ENCODE data around the gene CPXM2.

Gene CPXM2

DNA sequence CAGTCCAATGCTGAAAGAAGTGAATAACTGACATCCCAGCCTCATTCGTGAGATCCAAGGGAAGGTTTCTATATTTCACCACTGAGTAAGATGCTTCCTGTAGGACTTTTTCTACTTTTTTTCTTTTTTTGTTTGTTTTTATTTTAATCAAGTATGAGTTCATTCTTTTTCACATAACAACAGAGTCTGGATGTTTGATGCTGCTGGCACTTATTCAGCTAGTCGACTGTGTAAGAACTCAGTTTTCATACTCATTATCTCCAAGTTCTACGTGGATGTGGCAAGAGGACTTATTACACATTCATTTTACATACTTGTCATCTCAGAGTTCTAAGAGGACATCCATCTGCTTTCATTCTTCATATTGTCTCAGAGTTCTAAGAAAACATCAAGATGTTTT lies 86.9 kb downstream of the CPXM2 start:
- in situ Hi-C loops (cut with MboI; ENCODE audit: low sequenced_read_pairs): no loop called here

DNA sequence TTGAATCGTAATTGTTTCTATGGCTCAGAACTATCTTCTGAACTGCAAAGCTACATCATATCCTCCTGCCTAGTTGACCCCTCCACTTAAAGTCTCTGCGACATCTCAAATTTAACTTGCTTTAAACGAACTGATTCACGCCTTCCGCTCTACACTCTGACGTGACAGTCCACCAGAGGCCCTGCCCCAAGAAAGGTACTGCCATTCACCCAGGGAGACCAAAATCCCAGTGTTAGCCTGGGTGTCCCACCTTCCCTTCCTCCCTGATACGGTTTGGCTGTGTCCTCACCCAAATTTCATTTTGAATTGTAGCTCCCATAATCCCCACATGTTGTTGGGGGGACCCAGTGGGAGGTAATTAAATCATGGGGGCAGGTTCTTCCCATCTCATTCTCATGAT lies 90.8 kb downstream of the CPXM2 start:
- in situ Hi-C loops (cut with MboI; ENCODE audit: low sequenced_read_pairs): no loop called here

DNA sequence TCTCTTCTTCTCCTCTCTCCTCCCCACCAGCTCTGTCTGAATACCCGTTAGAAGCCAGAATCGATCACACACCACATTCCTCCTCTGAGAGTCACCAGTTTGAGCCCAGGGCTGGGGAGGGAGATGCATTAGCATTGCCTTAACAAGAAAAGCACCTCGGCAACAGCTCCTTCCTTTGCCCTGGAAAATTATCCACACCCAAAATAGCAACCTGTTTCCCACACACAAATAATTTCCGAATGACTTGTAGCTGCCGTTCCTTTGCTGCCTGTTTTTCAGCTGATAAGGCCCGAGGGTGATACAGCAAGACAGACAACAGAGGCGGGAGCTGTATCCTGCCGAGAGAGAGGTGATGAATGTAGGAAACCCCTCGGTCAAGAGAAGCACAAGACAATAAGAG lies 91.3 kb downstream of the CPXM2 start:
- in situ Hi-C loops (cut with MboI; ENCODE audit: low sequenced_read_pairs): no loop called here

DNA sequence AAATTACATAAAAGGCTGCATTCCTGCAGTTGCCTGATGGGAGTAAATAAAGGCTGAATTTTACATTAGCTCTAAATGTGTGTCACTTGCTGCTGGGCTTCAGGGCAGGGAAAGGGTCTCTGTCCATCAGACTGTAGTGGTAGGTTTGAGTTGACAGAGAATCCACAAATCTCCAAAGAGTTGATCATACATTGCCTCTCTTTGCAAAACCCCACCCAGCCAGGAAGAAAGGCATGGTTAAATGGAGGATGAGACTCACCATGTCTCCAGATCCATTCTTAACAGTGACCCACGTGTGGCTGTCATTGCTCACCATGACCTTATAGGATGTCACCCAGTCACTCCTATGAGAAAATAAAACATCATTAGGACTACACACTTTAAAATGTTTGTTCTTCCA lies 92.8 kb downstream of the CPXM2 start:
- in situ Hi-C loops (cut with MboI; ENCODE audit: low sequenced_read_pairs): no loop called here

DNA sequence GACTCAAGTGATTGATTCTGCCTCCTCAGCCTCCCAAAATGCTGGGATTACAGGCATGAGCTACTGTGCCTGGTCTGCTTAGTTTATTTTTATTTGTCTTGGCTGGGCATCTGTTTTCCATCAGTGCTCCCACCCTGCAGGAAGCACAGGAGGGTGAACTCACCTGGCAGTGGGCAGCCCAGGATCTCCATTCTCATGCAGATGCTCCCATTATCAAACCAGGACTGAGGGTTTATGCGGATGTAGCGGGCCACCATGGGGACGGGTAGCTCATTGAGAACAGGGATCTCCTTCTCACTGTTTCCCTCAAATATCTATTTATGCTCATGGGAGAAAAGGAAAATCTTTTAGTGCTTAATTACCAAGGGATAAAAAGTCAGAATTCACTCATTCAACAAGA lies 93.8 kb downstream of the CPXM2 start:
- in situ Hi-C loops (cut with MboI; ENCODE audit: low sequenced_read_pairs): no loop called here

DNA sequence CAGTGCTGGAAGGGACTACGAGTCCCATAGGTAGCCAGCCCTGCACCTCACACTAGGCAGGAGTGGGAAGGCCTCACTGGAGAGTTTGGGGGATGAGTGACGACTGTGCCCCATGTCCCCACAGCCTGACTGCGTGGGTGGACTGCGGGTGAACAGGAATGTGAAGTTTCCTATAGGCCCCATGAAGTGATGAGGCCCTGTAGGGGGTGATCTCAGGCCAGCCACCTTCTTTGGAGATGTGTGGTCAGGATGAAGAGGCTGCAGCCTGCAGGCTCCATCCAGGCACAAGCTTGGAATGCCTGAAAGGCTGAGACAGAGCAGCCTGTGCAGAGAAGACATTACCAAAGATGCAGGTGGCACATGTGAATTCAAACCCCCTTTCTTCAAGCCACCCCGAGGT lies 94.9 kb downstream of the CPXM2 start:
- in situ Hi-C loops (cut with MboI; ENCODE audit: low sequenced_read_pairs): no loop called here

DNA sequence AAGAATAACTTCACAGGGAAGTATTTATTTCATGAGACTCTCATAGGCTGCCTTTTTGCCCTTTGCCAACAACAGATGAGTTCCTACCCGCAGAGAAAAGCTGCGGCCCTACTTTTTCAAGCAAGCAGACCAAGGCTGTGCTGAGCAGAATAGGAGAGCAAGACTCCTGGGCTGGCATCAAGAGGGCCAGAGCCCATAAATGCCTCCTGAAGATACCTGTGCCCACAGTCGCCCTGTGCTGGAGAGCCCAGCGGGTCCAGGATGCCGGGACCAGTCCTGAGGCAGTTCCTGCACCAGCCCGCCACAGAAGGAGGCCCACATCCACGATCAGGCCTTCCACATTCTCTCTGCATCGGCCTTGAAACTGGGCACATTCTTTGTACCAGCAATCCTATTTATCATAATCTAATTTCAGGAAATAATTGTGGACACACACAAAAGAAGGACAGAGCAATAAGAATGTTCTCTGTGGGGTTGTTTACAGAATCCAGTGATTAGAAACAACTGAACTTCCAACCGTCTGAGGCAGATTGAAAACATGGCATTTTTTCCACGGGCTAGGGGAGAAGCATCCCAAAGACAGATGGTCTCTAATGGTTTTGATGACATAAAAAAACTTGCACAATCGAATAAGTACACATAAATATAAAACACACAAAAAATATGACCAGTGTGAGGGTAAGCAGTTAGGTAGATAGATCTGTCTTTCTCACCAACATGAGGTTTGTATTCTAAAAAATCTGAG lies 95.6 kb downstream of the CPXM2 start:
- in situ Hi-C loops (cut with MboI; ENCODE audit: low sequenced_read_pairs): no loop called here

DNA sequence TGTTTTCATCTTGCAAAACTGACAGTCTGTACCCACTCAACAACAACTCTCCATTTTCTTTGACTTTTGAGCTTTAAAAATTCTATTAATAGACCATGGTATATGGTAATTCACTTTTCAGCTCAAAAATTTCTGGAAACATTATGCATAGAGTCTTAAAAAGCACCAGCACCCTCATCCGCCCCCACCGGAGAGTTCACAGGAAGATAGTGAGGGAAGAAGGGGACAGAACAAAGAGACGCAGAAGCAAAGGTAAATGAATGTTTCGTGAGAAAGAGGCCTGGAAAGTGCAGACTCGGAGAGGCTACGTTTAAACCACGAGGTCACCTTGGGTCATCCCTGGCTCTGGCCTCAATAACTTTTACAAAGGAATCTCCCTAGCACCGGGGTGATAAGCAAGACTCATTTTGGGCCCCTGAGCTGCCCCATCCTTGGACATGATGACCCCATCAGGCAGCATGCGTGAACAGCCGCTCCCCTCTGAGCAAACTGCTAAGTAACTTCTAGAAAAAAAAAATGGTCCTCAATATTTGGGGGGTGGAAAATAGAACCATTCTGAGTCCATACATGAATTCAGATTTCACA lies 96.3 kb downstream of the CPXM2 start:
- in situ Hi-C loops (cut with MboI; ENCODE audit: low sequenced_read_pairs): no loop called here

DNA sequence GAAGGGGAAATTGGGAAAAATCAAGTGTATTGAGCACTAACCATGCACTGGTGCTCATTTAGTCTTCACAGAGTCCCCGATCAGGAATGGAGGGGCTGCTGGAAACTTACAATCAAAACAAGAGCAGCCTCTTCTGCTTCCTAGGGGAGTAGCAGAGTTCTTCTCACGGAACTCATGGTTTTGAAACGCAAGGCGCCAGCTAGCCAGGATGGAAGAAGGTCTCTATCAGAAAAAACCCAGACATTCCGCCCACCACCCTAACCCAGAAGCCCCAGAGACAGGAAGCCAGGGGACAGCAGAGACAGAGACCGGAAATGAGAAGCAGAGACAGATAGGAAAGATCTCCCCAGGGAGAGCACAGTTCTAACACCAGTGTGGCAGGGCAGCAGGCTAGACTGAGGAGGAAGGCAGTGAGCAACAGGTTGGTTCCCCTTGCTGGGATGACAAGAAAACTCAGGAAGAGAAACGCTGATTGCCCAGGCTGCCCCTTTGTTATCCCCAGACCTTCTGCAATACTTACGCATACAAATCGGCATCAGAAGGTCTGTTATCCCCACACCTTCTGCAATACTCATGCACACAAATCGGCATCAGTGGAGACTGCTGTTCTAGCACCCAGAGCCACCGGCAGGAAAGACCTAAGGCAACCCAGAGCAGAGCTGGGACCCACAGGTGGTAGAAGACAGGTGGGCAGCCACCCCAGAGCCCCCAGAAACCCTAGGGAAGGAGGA lies 99.2 kb downstream of the CPXM2 start:
- in situ Hi-C loops (cut with MboI; ENCODE audit: low sequenced_read_pairs): no loop called here

DNA sequence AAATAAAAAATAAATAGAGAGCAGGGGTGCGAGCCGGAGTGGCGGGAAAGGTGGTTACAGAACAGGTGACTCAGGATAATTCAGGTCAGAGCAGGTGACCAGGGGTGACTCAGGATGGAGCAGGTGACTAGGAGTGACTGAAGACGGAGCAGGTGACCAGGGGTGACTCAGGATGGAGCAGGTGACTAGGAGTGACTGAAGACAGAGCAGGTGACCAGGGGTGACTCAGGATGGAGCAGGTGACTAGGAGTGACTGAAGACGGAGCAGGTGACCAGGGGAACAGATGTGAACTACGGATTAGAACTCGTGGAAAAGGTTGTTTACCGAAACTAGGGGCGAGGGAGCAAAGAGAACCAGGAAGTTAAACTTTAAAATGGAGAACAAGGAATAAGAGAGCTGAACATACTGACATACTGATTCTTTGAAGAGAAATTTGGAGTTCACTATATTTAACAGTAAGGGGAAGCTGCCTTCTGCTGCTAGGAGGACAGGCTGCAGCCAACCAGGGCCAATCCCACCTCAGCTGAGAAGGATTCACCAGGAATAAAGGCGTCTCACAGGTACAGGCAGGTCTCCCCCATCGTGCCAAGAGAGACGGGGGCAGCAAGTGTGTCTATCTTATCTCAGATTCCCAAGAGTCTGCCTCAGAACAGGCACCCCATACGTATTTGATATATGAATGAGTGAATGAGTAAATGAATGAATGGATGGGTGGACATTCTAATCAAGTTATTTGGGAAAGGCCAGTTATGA lies 101.3 kb downstream of the CPXM2 start:
- in situ Hi-C loops (cut with MboI; ENCODE audit: low sequenced_read_pairs): no loop called here

DNA sequence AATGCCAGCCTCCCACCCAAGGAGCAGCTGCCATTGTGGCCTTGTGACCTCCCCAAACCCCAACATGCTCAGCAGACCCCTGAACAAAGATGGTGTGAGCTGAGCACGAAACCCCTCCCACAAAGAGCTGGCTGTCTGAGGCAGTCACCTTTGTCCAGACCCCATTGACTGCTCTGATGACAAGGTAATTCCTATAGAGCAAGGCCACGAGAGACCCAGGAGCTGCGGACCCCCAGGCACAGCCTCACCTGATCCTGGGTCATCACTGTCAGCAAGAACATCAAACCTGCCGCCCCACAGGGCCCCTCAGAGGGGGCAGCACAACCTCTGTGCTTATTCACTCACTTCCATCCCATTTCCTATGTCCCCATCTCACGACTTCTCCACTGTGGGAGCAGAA lies 102.6 kb downstream of the CPXM2 start:
- in situ Hi-C loops (cut with MboI; ENCODE audit: low sequenced_read_pairs): no loop called here

DNA sequence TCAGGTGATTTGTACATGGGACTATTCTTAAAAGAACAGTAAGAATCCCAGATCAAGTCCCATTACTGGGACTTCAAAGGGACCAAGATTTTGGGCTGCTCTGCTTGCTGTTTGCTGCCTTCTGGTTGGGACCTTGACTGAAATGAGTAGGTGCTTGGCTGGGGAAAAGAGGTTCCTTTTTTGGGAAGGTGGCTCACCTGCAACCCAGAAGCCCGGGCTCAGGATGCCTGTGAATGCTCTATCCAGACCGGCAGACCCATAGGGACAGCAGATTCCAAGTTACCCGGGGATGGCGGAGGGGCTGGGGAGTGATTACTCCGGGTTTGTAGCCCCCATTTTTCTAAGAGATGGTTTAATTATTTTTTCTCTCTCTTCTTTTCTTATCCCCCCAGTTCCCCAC lies 104.0 kb downstream of the CPXM2 start:
- in situ Hi-C loops (cut with MboI; ENCODE audit: low sequenced_read_pairs): no loop called here

DNA sequence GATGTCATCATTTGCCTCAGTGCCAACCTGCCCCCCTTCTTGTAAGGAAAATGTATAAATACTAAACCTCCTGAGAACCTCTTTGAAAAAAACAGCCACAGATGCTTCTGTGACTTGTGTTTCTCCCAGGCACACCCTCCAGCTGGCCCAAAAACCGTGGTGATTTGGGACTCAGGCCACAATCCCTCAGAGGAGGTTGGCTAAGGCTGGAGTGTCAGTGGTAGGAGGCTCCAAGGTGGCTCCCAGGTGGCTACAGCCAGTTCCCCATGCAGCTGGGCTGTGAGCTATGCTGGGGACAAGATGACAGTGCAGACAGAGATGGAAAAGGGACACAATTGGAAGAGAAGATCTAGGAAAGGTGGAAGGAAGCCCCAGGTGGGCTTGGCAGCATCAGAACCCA lies 104.7 kb downstream of the CPXM2 start:
- in situ Hi-C loops (cut with MboI; ENCODE audit: low sequenced_read_pairs): no loop called here

DNA sequence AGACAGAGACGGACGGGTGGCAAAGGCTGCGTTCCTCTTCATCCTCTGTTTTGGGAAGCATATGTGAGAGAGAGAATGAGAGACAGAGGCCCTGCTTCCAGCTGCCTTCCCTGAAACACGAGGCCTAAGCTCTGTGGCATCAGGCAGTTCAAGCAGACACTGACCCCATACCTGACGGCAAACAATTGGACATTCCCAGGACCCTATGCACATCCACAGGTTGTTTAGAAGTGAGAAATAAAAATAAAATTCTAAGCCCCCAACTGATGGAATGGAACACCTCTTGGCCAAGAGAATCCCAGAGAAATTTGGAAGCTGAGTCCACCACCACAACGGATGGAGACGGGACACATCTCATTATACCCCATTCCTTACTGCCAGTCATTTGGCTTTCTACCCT lies 105.3 kb downstream of the CPXM2 start:
- in situ Hi-C loops (cut with MboI; ENCODE audit: low sequenced_read_pairs): no loop called here

DNA sequence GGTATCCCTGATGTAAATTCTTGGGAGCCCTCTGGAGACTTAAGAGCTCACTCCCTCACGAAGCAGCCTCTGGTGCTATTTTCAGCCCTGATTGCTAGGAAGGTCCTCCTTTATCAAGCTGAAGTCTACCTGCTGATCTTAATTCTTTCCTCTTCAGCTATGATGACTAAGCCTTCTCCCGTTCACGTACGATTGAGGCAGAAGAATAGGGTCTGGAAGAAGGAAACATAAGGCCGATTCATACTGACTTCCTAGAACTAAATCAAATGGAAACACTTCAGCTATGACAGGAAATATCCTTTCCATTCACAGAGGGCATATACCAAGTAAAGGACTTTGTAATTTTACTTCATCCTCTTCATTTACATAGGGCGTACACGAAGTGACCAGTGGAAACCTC lies 107.0 kb downstream of the CPXM2 start:
- in situ Hi-C loops (cut with MboI; ENCODE audit: low sequenced_read_pairs): no loop called here

DNA sequence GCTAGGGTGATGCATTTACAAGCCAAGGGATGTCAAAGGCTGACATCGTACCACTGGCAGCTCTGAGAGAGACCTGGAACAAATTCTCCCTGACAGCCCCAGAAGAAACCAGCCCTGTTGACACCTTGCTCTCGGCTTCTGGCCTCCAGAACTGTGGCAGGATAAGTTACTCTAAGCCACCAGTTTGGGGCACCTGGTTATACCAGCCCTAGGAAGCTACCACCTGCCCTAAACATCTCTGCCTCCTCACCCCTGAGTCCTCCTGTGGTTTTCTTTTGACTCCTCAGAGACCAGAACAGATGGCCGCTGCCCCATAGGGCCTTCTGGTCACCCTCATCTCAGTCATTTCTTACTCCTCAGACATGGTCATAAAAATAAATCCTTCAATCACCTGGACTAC lies 107.4 kb downstream of the CPXM2 start:
- in situ Hi-C loops (cut with MboI; ENCODE audit: low sequenced_read_pairs): no loop called here

DNA sequence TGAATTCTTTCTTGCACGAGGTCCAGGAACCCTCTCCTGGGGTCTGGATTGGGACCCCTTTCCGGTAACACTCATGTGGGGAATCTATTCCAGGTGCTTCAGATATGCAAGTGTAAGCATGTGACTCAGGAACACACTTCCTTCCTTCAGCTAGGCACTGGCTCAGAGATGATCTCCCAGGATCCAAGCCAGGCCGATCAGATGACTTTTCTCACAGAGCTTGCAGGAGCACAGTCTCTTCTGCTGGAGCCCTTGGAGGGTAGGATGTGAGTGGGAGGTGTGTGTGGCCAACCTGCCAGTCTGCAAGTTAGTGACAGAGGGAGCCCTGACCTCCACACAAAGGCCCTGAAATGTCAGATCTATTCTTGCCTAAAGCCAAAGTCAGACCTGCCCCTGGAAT lies 108.3 kb downstream of the CPXM2 start:
- in situ Hi-C loops (cut with MboI; ENCODE audit: low sequenced_read_pairs): no loop called here

DNA sequence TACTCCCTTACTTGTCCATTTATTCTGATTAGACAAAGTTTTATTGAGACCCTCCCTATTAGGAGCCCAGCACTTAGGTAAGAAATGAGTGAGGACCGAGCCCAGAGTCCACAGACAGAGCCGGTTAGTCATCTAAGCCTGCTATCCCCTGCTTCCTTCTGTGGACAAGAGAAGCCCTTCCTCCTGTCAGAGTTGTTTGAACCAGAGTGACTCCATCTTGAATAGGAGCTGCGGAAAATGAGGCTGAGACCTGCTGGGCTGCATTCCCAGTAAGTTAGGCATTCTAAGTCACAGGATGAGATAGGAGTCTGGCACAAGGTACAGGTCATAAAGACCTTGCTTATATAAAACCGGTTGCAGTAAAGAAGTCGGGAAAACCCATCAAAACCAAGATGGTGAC lies 109.1 kb downstream of the CPXM2 start:
- in situ Hi-C loops (cut with MboI; ENCODE audit: low sequenced_read_pairs): no loop called here

DNA sequence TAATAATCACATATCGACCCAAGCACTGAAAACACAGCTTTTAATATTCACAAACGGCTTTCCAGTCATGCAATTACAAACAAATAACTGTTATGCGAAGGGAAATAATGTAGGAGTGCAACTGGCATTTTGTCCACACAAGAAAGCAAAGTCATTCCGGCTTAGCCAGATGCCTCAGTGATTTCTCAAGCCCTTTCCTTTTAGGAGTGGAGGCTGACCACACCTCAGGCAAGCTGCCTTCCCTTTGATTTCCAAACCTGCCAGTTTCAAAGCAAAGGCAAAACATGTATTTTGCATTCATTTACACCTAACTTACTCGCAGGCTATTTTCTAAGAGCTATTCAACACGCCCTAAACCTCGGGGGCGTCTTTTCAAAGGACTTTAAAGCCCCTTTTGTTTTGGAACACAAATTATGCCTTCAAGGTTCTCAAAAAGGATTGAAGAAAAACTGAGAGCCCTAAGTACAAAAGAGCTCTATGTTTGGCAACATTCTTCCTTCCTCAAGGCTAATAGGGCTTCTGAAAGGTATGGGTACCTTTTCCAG lies 109.6 kb downstream of the CPXM2 start:
- in situ Hi-C loops (cut with MboI; ENCODE audit: low sequenced_read_pairs): no loop called here

DNA sequence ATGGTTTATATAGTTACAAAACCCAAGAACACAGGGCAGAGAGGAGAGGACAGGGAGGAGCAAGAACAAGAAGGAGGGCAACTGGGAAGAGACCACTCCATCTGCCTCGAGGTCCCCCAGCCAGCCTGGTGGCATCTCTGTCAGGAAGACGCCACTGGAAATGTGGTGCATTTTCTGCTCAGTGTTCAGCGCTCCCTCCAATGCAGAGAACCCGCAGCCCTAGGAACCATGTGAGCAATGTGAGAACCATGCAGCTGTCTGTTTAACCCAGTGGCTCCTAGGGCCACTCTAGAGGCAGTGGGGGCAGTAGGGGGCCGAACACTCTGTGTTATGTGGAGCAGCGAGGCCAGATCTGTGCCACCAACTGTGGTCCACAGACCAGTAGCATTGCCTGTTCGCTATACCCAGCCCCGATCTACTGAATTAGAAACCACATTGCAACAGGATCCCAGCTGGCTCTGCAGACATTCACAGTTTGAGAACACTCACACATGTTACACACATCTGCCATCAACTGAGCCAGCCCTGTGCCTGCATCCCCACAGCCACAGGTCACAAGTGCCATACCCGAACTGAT lies 110.2 kb downstream of the CPXM2 start:
- in situ Hi-C loops (cut with MboI; ENCODE audit: low sequenced_read_pairs): no loop called here
